ACC112 (cell line): ENCODE data around the gene MRFAP1.

ENCODE experiments used
- H2AFZ ChIP-seq: fragments of 200-600 bp; sonication (generic); one replicate; pipeline ENCODE4 v1.6.0; 2017; ENCODE audit warnings: antibody characterized with exemption, low read length; ENCODE audit not compliant: unreplicated experiment
- H3K27ac ChIP-seq: fragments of 200-600 bp; sonication (generic); 2 replicates; pipeline ENCODE4 v1.5.1; 2014; ENCODE audit warnings: low read depth, mild to moderate bottlenecking, antibody characterized with exemption, low read length, moderate library complexity
- H3K27me3 ChIP-seq: fragments of 200-600 bp; sonication (generic); 2 replicates; pipeline ENCODE4 v1.6.1; 2014; ENCODE audit warnings: mild to moderate bottlenecking, antibody characterized with exemption, low read length, moderate library complexity, mixed read lengths; ENCODE audit not compliant: insufficient read depth
- H3K36me3 ChIP-seq: fragments of 200-600 bp; sonication (generic); 2 replicates; pipeline ENCODE4 v1.6.1; 2016; ENCODE audit warnings: mild to moderate bottlenecking, antibody characterized with exemption, low read length, moderate library complexity, mixed read lengths; ENCODE audit not compliant: insufficient read depth
- H3K4me1 ChIP-seq: fragments of 200-600 bp; sonication (generic); one replicate; pipeline ENCODE4 v1.6.1; 2016; ENCODE audit warnings: low read length, mixed read lengths; ENCODE audit not compliant: insufficient read depth, unreplicated experiment, control insufficient read depth
- H3K4me3 ChIP-seq: fragments of 200-600 bp; sonication (generic); 2 replicates; pipeline ENCODE4 v1.5.1; 2014; ENCODE audit warnings: mild to moderate bottlenecking, low read depth, low read length
- H3K79me2 ChIP-seq: fragments of 200-600 bp; sonication (generic); one replicate; pipeline ENCODE4 v1.6.0; 2016; ENCODE audit warnings: low read length; ENCODE audit not compliant: control insufficient read depth, unreplicated experiment, insufficient read depth

Gene MRFAP1

DNA sequence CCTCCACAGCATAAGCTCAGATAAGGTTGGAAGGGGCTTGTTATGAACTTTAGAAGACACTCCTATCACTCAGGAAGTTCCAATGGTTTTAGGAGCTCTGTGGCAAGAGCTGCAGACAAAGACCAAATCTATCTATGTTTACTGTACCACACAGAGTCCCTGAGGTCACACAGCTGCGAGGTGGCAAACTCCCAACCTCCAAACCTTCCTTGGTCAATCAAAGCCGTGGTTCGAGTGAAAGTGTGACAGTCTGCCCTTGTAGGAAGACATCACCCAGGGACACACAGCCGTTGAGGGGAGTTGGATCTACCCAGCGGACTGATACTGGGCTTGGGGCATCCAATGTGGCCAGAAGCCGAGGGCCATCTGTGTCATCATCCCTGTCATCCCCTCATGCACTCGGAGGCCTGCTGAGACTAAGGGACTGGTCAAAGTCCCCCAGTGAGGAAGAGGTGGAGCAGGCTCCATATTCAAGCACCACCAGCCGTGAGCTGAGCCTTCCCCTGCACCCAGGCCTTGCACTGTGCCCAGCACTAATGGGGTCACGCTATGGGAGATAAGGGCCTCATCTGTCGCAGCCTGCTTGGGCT lies 38.7 kb upstream of the MRFAP1 start:
- Histone ChIP-seq H3K27me3 (no peaks in the 10 kb centered on the region), H3K79me2 (no peaks in the 10 kb centered on the region), H3K36me3 (peaks cover 22% of the 10 kb centered on the region), H3K4me3 (no peak overlapping the region), H3K27ac (no peak overlapping the region), H3K4me1 (no peaks in the 10 kb centered on the region), H2AFZ (no peak overlapping the region)

DNA sequence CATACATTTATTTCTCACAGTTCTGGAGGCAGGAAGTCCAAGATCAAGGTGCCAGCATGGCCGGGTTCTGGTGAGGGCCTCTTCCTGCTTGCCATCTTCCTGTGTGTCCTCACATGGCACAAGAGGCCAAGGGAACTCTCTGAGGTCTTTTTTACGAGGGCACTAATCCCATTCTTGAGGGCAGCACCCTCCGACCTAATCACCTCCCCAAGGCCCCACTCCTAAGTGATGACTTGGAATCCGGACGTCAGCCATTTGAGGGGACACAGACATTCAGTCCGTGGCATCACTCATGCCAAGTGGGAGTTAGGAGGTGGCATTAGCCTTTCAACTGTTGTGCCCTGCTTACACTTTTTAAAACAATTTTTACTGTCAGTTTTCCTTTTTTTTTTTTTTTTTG lies 38.2 kb upstream of the MRFAP1 start:
- Histone ChIP-seq H3K27ac (no peak overlapping the region), H3K27me3 (no peaks in the 10 kb centered on the region), H3K36me3 (peaks cover 22% of the 10 kb centered on the region), H3K79me2 (no peaks in the 10 kb centered on the region), H3K4me3 (no peak overlapping the region), H2AFZ (no peak overlapping the region), H3K4me1 (no peaks in the 10 kb centered on the region)

DNA sequence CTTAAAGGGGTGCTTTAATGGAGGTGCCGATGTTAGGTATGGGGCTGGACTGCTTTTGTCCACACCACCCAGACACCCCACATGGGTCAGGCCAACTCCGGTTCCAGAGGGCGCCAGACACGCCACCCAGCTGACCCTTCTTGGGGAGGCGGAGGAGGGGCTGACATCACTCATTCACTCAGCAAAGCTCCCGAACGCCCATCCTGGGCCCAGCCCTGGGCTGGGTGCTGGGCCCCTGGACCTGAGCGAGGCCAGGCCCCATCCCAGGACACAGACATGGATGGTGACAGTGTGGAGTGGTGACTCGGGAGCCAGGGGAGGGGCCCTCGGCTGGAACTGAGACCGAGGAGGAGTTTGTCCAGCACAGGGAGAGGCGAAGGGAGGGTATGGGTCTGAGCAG lies 37.4 kb upstream of the MRFAP1 start:
- no peak overlapping the region for H3K27ac ChIP-seq
- peaks cover 22% of the 10 kb centered on the region for H3K36me3 ChIP-seq
- no peaks in the 10 kb centered on the region for H3K27me3 ChIP-seq
- no peak overlapping the region for H3K4me3 ChIP-seq
- H3K4me1 ChIP-seq = no peaks in the 10 kb centered on the region
- H2AFZ ChIP-seq = no peak overlapping the region
- H3K79me2 ChIP-seq = no peaks in the 10 kb centered on the region

DNA sequence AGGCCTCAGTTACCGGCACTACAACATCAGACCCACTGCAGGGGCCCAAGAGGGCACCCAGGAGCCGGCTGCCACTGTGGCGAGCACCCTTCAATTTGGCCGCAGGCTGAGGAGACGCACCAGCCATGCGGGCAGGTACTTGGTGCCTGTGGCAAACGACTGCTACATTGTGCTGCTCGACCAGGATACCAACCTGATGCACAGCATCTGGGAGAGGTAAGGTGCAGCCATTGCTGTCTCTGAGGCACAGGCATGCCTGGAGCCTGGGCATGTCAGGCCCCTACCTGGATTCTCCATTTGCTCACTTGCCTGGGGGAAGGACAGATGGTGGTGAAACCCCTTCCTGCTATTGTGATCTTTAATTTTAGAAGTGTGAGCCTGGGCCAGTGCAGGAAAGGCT lies 35.4 kb upstream of the MRFAP1 start:
- no peaks in the 10 kb centered on the region for H3K27me3 ChIP-seq
- H3K4me3 ChIP-seq = no peak overlapping the region
- H3K27ac ChIP-seq = no peak overlapping the region
- H3K79me2 ChIP-seq = no peaks in the 10 kb centered on the region
- H3K36me3 ChIP-seq = peaks cover 22% of the 10 kb centered on the region
- H2AFZ ChIP-seq = no peak overlapping the region
- no peaks in the 10 kb centered on the region for H3K4me1 ChIP-seq

DNA sequence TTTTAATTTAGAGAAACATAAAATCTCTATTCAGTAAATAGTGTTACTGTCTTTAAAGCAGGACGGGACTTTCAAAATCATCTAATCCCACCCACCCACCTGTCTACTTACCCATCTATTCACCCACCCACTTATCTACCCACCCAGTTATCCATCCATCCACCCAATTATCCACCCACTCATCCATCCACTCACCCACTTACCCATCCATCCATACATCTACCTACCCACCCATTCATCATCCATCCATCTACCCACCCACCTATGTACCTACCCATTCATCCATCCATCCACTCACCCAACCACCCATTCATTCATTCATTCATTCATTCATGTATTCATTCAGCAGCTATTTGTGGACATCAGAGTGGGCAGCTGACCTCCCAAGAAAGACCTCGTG lies 34.9 kb upstream of the MRFAP1 start:
- H3K36me3 ChIP-seq = peaks cover 22% of the 10 kb centered on the region
- no peaks in the 10 kb centered on the region for H3K79me2 ChIP-seq

DNA sequence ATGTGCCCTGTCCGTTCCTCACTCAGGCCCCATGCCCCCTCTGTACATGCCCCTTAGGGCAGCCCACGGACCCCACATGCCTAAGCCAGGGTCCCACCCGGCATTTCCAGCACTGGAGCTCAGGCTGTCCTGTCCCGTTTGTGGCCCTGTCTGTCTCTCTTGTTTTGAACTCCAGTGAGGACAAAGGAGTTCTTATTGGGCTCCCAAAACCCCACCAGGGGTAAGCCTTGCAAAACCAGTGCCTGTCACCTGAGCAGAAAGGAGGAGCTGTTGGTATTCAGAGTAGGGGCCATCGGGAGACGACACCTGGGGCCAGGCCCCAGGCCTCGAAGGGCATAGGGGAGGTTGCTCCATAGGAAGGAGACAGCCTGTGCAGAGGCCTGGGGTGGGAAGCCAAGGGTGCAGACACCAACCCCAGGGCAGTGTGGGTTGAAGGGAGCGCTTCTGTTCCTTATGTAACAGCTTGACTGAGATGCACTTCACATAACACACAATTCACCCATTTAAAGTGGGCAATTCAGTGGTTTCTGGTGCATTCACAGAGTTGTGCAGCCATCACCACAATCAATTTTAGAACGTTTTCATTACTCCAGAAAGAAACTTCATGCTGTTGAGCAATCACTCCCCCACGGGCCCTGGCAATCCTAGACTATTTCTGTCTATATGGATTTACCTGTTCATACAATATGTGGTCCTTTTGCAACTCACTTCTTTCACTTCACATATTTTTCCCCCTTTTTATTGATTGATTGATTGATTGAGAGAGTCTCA lies 33.8 kb upstream of the MRFAP1 start:
- Histone ChIP-seq H3K27me3 (no peaks in the 10 kb centered on the region), H2AFZ (no peak overlapping the region), H3K36me3 (peaks cover 22% of the 10 kb centered on the region), H3K27ac (no peak overlapping the region), H3K79me2 (no peaks in the 10 kb centered on the region), H3K4me3 (no peak overlapping the region), H3K4me1 (no peaks in the 10 kb centered on the region)

More for the DNA sequence above, 34.9 kb upstream of the MRFAP1 start:
- Histone ChIP-seq H3K4me1 (no peaks in the 10 kb centered on the region), H3K27me3 (no peaks in the 10 kb centered on the region), H3K4me3 (no peak overlapping the region), H3K27ac (no peak overlapping the region), H2AFZ (no peak overlapping the region)

DNA sequence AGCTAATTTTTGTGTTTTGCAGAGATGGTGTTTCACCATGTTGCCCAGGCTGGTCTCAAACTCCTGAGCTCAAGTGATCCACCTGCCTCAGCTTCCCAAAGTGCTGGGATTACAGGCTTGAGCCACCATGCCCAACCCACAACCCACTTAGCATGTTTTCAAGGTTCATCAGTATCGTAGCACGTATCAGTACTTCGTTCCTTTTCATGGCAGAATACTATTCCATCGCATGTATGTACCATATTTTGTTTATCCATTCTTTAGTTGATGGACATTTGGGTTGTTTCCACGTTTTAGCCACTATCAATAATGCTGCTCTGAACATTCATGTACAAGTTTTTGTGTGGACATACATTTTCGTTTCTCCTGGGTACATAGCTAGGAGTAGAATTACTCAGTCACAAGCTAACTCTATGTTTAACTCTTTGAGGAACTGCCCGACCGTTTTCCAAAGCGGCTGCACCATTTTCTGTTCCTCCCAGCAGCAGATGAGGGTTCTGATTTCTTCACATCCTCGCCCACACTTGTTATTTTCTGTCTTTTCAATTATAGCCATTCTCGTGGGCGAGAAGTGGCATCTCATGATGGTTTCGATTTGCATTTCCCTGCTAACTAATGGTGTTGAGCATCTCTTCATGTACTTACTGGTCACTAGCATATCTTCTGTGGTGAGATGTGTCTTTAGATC lies 33.0 kb upstream of the MRFAP1 start:
- Histone ChIP-seq H3K36me3 (peaks cover 22% of the 10 kb centered on the region), H3K79me2 (no peaks in the 10 kb centered on the region), H3K4me3 (no peak overlapping the region), H2AFZ (no peak overlapping the region), H3K27me3 (no peaks in the 10 kb centered on the region), H3K4me1 (no peaks in the 10 kb centered on the region), H3K27ac (no peak overlapping the region)

DNA sequence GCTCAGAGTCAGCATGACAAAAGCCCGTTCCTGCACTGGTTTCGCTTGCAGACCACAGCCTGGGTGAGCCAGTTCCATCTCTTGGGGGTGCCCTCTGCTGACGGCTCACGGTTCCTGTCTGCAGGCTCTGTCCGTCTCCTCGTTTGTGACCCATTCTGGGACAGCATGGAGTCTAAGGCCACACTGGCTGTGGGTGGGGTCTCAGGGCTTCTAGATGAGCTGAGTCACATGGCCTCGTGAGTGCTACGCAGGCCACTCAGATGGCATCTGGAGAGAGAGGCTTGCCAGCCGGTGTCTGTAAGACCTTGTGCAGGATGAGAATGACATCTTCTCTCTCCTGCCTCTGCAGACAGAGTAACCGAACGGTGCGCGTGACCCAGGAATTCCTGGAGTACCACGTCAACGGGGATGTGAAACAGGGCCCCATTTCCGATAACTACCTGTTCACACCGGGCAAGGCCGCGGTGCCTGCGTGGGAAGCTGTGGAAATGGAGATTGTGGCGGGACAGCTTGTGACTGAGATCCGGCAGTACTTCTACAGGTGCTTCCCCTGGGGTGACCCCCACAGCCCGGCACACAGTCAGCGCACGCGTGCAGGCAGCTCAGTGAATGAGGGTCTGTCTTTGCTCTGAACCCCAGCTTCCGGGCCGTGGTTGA lies 31.6 kb upstream of the MRFAP1 start:
- Histone ChIP-seq H3K36me3 (peaks cover 22% of the 10 kb centered on the region), H3K27ac (no peak overlapping the region), H3K4me3 (no peak overlapping the region), H2AFZ (no peak overlapping the region), H3K27me3 (no peaks in the 10 kb centered on the region), H3K4me1 (no peaks in the 10 kb centered on the region), H3K79me2 (no peaks in the 10 kb centered on the region)

DNA sequence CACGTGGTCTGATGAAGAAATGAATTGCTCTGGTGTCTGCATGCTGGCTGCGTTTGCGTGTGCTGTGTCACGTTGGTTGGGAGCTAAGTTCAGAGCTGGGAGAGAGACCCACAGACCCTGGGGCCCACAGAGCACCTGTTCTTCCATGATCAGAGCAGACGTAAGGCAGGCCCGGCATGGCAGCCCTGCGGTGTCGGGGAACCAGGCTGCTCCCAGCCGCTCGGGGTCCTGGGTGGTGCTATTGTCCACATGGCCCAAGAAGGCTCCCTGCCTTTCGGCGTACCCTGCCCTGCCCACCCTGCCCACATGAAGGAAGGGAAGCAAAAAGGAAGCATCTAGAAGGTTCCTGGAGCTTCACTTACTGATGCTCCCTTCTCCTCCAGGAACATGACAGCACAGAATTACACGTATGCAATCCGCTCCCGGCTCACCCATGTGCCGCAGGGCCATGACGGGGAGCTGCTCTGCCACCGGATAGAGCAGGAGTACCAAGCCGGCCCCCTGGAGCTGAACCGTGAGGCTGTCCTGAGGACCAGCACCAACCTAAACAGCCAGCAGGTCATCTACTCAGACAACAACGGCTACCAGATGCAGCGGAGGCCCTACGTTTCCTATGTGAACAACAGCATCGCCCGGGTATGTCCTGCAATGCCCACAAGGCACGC lies 30.9 kb upstream of the MRFAP1 start:
- no peak overlapping the region for H3K27ac ChIP-seq
- H3K27me3 ChIP-seq = no peaks in the 10 kb centered on the region
- H3K4me1 ChIP-seq = no peaks in the 10 kb centered on the region
- H3K36me3 ChIP-seq = peaks cover 16% of the 10 kb centered on the region
- H3K79me2 ChIP-seq = no peaks in the 10 kb centered on the region
- H2AFZ ChIP-seq = no peak overlapping the region
- no peak overlapping the region for H3K4me3 ChIP-seq

DNA sequence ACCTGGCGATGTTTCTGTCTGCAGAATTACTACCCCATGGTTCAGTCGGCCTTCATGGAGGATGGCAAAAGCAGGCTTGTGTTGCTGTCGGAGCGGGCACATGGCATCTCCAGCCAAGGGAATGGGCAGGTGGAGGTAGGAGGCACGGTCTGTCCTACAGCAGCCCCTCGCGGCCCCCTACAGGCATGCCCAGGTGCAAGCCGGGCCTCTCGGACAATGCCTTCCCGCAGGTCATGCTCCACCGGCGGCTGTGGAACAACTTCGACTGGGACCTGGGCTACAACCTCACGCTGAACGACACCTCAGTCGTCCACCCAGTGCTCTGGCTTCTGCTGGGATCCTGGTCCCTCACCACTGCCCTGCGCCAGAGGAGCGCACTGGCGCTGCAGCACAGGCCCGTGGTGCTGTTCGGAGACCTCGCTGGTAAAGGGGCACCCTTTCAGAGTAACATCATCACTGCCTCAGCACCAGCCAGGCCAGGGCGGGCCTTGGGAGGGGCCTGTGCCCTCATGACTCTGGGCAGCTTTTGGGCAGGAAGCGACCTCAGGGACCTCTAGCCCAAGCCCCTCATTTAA lies 29.5 kb upstream of the MRFAP1 start:
- Histone ChIP-seq H2AFZ (no peak overlapping the region), H3K4me3 (no peak overlapping the region), H3K36me3 (peaks cover 3% of the 10 kb centered on the region; the same call in 1 of the 2 replicates), H3K27me3 (no peaks in the 10 kb centered on the region), H3K79me2 (no peaks in the 10 kb centered on the region), H3K27ac (no peak overlapping the region), H3K4me1 (no peaks in the 10 kb centered on the region)
